NCI-H1694 treated with DMSO at 0.1 percent for 48 hours (cell line): ENCODE measurements around the gene UMODL1.

Experiments used
- DNase-seq: peaks from one replicate; lab custom pipeline; 2025; lab: John Stamatoyannopoulos, UW

UMODL1 gene

DNA sequence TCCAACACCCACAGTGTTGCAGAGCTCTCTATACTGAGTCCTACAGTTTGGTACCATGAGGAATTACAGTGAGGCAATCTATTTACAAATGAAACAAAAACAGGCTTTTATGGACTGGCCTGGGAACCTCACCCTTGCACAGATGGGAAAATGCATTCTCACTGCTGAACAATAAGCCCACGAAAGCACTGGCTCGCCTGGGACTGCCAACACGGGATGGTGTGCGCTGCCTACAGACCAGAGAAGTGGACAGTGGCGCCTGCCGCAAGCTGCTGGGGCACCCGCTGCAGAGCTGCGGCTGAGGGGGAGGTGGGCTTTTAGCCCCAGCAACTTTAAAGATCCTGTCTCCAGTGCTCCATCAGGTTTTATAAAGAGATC is 119.4 kb downstream of the UMODL1 start:
- no peak for DNase-seq

DNA sequence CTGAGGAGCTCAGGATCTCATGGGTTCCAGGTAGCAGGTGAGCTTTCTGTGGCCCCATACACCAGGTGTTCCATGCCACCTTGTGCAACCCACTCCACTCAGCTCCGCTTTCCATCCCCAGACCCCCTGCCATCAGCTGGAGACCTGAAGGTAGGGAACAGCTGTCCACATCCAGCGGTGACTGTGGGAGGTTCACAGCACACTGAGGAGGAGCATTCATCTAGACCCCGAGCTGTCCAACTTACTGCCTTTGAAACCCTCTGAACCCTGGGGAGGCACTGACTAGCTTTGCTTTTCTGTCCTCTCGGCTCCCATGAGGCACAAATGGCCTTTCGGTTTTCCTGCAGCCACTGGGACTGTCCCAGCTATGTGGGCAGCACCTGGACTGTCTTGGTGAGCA is 119.9 kb downstream of the UMODL1 start:
- no peak for DNase-seq

GRCh38 chr21:42191696-42192595 is 120.8 kb downstream of the UMODL1 start:
- DNase-seq, result no peak
